Upper lobe of left lung (tissue), 6 donors: ENCODE data around the gene ZNF835. TPM values are rescaled to one million over a fixed set of nuclear protein-coding genes. Genes with fewer than 3 reads are reported as not detected.

Experiments used
- ATAC-seq, 2 donors: fragments of 200-7000 bp; cut with Tn5 transposase; one replicate each; pipeline ENCODE4 v1.9.1; 2022; ENCODE audit warnings: mild to moderate bottlenecking in 2 of 2, moderate library complexity in 2 of 2; ENCODE audit not compliant: low FRiP score in 2 of 2
- DNase-seq, 2 donors: peaks; one replicate each; pipeline ENCODE4 v3.0.0-alpha.2; 2019 to 2020
- H3K27ac ChIP-seq, 4 donors: fragments of 200-600 bp; sonication (generic); one replicate each; pipeline ENCODE4 v1.5.1; 2016 to 2019
- H3K27me3 ChIP-seq, 4 donors: fragments of 200-600 bp; sonication (generic); one replicate each; pipeline ENCODE4 v1.5.1; 2017 to 2019
- H3K36me3 ChIP-seq, 4 donors: fragments of 200-600 bp; sonication (generic); one replicate each; pipeline ENCODE4 v1.5.1; 2016 to 2019
- H3K4me1 ChIP-seq, 4 donors: fragments of 200-600 bp; sonication (generic); one replicate each; pipeline ENCODE4 v1.5.1; 2018 to 2019
- H3K4me3 ChIP-seq, 4 donors: fragments of 200-600 bp; sonication (generic); one replicate each; pipeline ENCODE4 v1.5.1; 2017 to 2019; ENCODE audit warnings: mild to moderate bottlenecking in 2 of 4, moderate library complexity in 1 of 4
- H3K9me3 ChIP-seq, 4 donors: fragments of 200-600 bp; sonication (generic); one replicate each; pipeline ENCODE4 v1.5.1; 2018 to 2019
- CTCF ChIP-seq, 6 experiments: fragments of 450-650 bp in 4 of 6; fragments of 200-600 bp in 2 of 6; sonication (generic) in 2 of 6; IDR thresholded peaks; one replicate each; pipeline ENCODE4 v1.5.1; 2016 to 2019; ENCODE audit warnings: antibody characterized with exemption in 6 of 6
- EP300 ChIP-seq, 4 donors: sonication (generic); formaldehyde crosslinking; IDR thresholded peaks; one replicate each; pipeline ENCODE4 v1.5.1; 2017; ENCODE audit warnings: antibody characterized with exemption in 4 of 4, control low read depth in 2 of 4
- POLR2A ChIP-seq, 4 donors: fragments of 450-650 bp; IDR thresholded peaks; one replicate each; pipeline ENCODE4 v1.5.1; 2016 to 2017; ENCODE audit warnings: antibody characterized with exemption in 4 of 4, mild to moderate bottlenecking in 2 of 4
- POLR2AphosphoS5 ChIP-seq, 2 donors: sonication (generic); formaldehyde crosslinking; IDR thresholded peaks; one replicate each; pipeline ENCODE4 v1.5.1; 2017; ENCODE audit warnings: antibody characterized with exemption in 2 of 2
- WGBS, 2 donors: methylation state at CpG; one replicate each; pipeline ENCODE4 v1.1.5; 2017 to 2018; 5-methylcytosine and 5-hydroxymethylcytosine counted together
- total RNA-seq, 6 donors: library from RNA; depleted of rRNA in 4 of 6; stranded (reverse); fragments of >200 nt in 4 of 6; gene quantifications; one replicate each; pipeline versions ENCODE4 v1.1.0 to v1.2.1, GENCODE V29; 2016 to 2021
- donor health status: DM: no; HTN: no; CAD: no; lungs with moderate emphysema.
- donor health status: DM: no; HTN: yes; CAD: no; lungs with severe emphysema.

ZNF835 gene
- total RNA-seq, 6 donors from 2014 or later: 0.78 to 4.1 (median 2.7) TPM; not detected in 1

- peaks cover 0 to 26% (median 16%) of the 10 kb centered on the region in 4 donors for H3K9me3 ChIP-seq
Measured at GRCh38 chr19:56661248-56661647, 10.3 kb downstream of the ZNF835 start.

GRCh38 chr19:56660381-56661107 lies 11.0 kb downstream of the ZNF835 start:
- no peaks in the 10 kb centered on the region for H3K4me1 ChIP-seq
- peaks cover 0 to 26% (median 16%) of the 10 kb centered on the region in 4 donors for H3K9me3 ChIP-seq
- TF ChIP-seq POLR2A (IDR thresholded peaks at IDR 0.05): no peak
- no peak for TF ChIP-seq POLR2AphosphoS5 (IDR thresholded peaks at IDR 0.05)
- TF ChIP-seq CTCF (IDR thresholded peaks at IDR 0.05): peak in 1 of 6 experiments; percentile 6
- H3K27ac ChIP-seq: peak overlapping the region in 1 of 4 donors; percentile 23
- ATAC-seq: peak in 1 of 2 donors; percentile 26
- no peaks in the 10 kb centered on the region for H3K27me3 ChIP-seq
- H3K36me3 ChIP-seq: peaks cover 0 to 26% (median 17%) of the 10 kb centered on the region in 4 donors
- DNase-seq: peak in 1 of 2 donors; percentile 78
- 17 to 26% methylated on average over 22 to 29 of the region's 32 CpGs for WGBS, 2 donors
- peak overlapping the region in 2 of 4 donors; percentile 2 to 11 for H3K4me3 ChIP-seq

More at GRCh38 chr19:56661248-56661647, 10.3 kb downstream of the ZNF835 start:
- Histone ChIP-seq H3K4me1 (no peaks in the 10 kb centered on the region), H3K4me3 (no peak overlapping the region), H3K27ac (no peak overlapping the region), H3K36me3 (peaks cover 0 to 26% (median 17%) of the 10 kb centered on the region in 4 donors), H3K27me3 (no peaks in the 10 kb centered on the region)
- TF ChIP-seq EP300 (IDR thresholded peaks at IDR 0.05): no peak
- no peak for TF ChIP-seq CTCF (IDR thresholded peaks at IDR 0.05)
- no peak for TF ChIP-seq POLR2AphosphoS5 (IDR thresholded peaks at IDR 0.05)
- TF ChIP-seq POLR2A (IDR thresholded peaks at IDR 0.05): no peak
- no peak for DNase-seq
- WGBS, 2 donors: 87 to 97% methylated on average over 3 of the region's 3 CpGs
- ATAC-seq: no peak

GRCh38 chr19:56654151-56654550 lies 17.4 kb downstream of the ZNF835 start:
- no peak for TF ChIP-seq POLR2AphosphoS5 (IDR thresholded peaks at IDR 0.05)
- TF ChIP-seq POLR2A (IDR thresholded peaks at IDR 0.05): no peak
- no peak for TF ChIP-seq EP300 (IDR thresholded peaks at IDR 0.05)
- TF ChIP-seq CTCF (IDR thresholded peaks at IDR 0.05): no peak
- no peak overlapping the region for H3K4me3 ChIP-seq
- no peak for ATAC-seq
- no peak for DNase-seq
- H3K27ac ChIP-seq: no peak overlapping the region
- H3K9me3 ChIP-seq: peaks cover 0 to 5% (median 2%) of the 10 kb centered on the region in 4 donors
- no peaks in the 10 kb centered on the region for H3K4me1 ChIP-seq
- H3K27me3 ChIP-seq: no peaks in the 10 kb centered on the region
- 75 to 76% methylated on average over 3 of the region's 3 CpGs for WGBS, 2 donors
- H3K36me3 ChIP-seq: no peaks in the 10 kb centered on the region

GRCh38 chr19:56643460-56643955 lies 28.0 kb downstream of the ZNF835 start:
- DNase-seq (no peak), ATAC-seq (no peak)
- WGBS, 2 donors: 15 to 27% methylated on average over 13 to 23 of the region's 25 CpGs

More at GRCh38 chr19:56643460-56643955, 28.0 kb downstream of the ZNF835 start:
- no peak overlapping the region for H3K27ac ChIP-seq
- H3K9me3 ChIP-seq: peaks cover 0 to 30% (median 23%) of the 10 kb centered on the region in 4 donors
- H3K4me1 ChIP-seq: no peaks in the 10 kb centered on the region
- TF ChIP-seq POLR2A (IDR thresholded peaks at IDR 0.05): no peak
- no peak for TF ChIP-seq POLR2AphosphoS5 (IDR thresholded peaks at IDR 0.05)
- TF ChIP-seq CTCF (IDR thresholded peaks at IDR 0.05): no peak
- no peak for TF ChIP-seq EP300 (IDR thresholded peaks at IDR 0.05)
- no peak overlapping the region for H3K4me3 ChIP-seq
- H3K27me3 ChIP-seq: peaks cover 0 to 10% (median 5%) of the 10 kb centered on the region in 4 donors
- H3K36me3 ChIP-seq: no peaks in the 10 kb centered on the region
